ENCODE measurements around the gene PCIF1.

DNA sequence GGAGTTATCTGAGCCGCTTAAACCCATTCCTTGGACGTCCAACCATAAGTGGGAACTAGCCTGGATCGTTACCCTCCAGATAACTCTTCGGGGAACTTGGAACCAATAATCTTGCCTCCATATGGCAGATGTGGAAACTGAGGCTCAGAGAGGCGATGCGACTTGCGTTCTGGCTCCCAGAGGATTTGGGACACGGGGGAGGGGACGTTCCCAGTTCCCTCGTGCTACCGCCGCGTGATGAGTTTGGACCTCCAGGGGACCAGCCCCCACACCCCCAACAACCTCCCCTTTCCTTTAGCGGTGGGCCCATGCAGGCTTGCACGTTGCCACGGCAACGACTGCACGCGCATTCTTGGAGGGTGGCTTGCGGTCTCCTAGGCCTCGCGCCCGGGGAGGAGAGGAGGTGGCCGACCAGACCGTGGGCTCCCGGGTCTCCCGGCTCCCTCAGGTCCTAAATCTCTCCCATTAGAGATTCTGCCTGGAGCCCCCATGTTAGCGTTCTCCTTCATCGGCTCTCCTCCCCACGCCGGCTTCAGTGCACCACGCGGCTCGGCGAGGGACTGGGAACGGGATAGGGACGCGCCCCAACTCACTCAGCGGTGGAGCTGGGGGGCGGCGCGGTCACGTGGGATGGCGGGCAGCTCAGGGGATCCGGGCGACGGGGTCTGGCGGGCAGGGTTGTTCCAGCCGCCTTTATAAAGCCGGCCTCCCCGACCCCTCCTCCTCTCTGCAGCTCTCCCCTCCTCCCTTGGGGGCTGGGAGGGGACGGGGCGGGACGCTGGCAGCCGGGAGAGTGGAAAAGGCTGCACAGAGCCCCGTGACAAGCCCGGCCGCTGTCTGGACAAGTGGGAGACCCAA is 22.8 kb upstream of the PCIF1 start, which contains the start of gene PLTP:
- TF ChIP-seq, protein P1, sequence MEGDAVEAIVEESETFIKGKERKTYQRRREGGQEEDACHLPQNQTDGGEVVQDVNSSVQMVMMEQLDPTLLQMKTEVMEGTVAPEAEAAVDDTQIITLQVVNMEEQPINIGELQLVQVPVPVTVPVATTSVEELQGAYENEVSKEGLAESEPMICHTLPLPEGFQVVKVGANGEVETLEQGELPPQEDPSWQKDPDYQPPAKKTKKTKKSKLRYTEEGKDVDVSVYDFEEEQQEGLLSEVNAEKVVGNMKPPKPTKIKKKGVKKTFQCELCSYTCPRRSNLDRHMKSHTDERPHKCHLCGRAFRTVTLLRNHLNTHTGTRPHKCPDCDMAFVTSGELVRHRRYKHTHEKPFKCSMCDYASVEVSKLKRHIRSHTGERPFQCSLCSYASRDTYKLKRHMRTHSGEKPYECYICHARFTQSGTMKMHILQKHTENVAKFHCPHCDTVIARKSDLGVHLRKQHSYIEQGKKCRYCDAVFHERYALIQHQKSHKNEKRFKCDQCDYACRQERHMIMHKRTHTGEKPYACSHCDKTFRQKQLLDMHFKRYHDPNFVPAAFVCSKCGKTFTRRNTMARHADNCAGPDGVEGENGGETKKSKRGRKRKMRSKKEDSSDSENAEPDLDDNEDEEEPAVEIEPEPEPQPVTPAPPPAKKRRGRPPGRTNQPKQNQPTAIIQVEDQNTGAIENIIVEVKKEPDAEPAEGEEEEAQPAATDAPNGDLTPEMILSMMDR (IDR thresholded peaks at IDR 0.05 in 8 of 11, conservative IDR thresholded peaks at IDR 0.05 in 3 of 11), result no peak
- no peak for TF ChIP-seq POLR2A (IDR thresholded peaks at IDR 0.05)
- TF ChIP-seq POLR2AphosphoS5 (IDR thresholded peaks at IDR 0.05), result peak; percentile 65 to 82 (median 78)

All from spleen (tissue), 7 donors.